ENCODE results near the gene ACTR3.
"Not testable (repeated sequence)": the region's sequence is repeated elsewhere in the genome, so short reads cannot be mapped to it uniquely, and the experiment has no call there.

Gene ACTR3

DNA sequence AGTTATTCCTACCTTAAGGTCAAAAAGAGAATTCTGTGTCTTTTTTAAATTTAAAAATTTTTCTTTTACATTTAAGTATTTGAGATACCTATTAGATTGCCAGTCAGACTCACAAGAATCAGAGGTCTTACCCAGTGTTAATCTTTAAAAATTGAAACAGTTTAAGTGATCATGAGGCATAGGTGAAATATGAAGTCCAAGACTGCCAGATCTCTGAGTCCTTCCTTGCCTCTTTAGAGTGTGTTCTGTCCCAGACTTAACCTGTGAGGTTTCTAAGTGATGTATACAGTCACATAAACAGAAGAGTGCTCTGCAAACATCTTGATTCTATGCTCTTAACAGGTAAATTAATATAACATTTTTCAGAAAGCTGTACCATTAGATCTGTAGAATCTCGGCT is 40.6 kb downstream of the ACTR3 start:
- H3K4me3 ChIP-seq (ENCODE audit: low read depth, low read length) = no peak overlapping the region
- DNase-seq (ENCODE audit: low read depth) = no peak
- TF ChIP-seq, protein P1, sequence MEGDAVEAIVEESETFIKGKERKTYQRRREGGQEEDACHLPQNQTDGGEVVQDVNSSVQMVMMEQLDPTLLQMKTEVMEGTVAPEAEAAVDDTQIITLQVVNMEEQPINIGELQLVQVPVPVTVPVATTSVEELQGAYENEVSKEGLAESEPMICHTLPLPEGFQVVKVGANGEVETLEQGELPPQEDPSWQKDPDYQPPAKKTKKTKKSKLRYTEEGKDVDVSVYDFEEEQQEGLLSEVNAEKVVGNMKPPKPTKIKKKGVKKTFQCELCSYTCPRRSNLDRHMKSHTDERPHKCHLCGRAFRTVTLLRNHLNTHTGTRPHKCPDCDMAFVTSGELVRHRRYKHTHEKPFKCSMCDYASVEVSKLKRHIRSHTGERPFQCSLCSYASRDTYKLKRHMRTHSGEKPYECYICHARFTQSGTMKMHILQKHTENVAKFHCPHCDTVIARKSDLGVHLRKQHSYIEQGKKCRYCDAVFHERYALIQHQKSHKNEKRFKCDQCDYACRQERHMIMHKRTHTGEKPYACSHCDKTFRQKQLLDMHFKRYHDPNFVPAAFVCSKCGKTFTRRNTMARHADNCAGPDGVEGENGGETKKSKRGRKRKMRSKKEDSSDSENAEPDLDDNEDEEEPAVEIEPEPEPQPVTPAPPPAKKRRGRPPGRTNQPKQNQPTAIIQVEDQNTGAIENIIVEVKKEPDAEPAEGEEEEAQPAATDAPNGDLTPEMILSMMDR (IDR thresholded peaks at IDR 0.05; ENCODE audit: control insufficient read depth, extremely low read depth, insufficient read depth) = no peak

DNA sequence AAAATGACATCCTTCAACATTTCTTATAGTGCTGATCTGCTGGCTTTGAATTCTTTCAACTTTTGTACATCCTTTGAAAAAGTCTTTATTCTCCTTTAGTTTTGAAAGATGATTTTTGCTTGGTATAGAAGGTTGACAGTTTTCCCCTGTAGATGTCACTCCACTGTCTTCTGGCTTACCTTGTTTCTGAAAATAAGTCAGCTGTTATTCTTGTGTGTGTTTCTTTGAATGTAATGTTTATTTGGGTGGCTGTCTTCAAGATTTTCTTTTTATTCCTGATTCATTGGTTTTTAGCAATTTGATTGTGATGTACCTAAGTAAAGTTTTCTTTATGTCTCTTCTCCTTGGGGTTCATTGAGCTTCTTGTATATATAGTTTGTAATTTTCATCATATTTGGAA is 47.6 kb downstream of the ACTR3 start:
- no peak for DNase-seq (ENCODE audit: low read depth)
- TF ChIP-seq, protein P1 (IDR thresholded peaks at IDR 0.05; ENCODE audit: control insufficient read depth, extremely low read depth, insufficient read depth) = no peak
- no peak overlapping the region for H3K4me3 ChIP-seq (ENCODE audit: low read depth, low read length)

DNA sequence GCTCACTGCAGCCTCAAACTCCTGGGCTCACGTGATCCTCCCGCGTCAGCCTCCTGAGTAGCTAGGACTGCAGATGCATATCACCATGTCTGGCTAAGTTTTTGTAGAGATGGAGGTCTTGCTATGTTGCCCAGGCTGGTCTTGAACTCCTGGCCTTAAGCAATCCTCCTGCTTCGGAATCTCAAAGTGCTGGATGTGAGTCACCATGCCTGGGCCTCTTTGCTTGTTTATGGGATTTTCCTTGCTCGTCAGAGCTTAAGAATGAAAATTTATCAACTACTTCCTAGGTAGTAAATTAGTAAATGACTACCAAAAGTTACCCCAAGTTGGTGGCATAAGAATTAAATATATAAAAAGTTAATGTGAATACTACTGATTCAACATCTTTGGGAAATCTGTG is 51.0 kb downstream of the ACTR3 start:
- TF ChIP-seq, protein P1 (IDR thresholded peaks at IDR 0.05; ENCODE audit: control insufficient read depth, extremely low read depth, insufficient read depth) = no peak
- no peak for DNase-seq (ENCODE audit: low read depth)
- no peak overlapping the region for H3K4me3 ChIP-seq (ENCODE audit: low read depth, low read length)

DNA sequence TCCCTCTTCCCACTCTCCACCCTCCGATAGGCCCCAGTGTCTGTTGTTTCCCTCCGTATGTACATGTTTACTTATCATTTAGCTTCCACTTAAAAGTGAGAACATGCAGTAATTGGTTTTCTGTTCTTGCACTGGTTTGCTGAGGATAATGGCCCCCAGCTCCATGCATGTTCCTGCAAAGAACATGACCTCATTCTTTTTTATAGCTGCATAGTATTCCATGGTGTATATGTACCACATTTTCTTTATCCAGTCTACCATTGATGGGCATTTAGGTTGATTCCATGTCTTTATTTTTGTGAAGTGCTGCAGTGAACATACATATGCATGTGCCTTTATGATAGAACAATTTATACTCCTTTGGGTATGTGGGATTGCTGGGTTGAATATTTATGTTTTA is 55.9 kb downstream of the ACTR3 start:
- H3K4me3 ChIP-seq (ENCODE audit: low read depth, low read length); DNase-seq (ENCODE audit: low read depth): not testable (repeated sequence)

DNA sequence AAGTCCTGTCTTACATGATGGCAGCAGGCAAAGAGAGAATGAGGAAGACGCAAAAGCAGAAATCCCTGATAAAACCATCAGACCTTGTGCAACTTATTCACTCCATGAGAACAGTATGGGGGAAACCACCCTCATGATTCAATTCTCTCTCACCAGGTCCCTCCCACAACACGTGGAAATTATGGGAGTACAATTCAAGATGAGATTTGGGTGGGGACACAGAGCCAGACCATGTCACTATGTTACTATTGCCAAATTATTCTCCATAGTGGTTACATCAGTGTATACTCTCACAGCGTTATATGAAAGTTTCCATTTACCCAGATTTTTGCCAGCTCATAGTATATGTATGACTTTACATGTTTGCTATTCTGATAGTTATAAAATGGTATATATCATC is 61.0 kb downstream of the ACTR3 start:
- H3K4me3 ChIP-seq (ENCODE audit: low read depth, low read length); DNase-seq (ENCODE audit: low read depth): not testable (repeated sequence)

DNA sequence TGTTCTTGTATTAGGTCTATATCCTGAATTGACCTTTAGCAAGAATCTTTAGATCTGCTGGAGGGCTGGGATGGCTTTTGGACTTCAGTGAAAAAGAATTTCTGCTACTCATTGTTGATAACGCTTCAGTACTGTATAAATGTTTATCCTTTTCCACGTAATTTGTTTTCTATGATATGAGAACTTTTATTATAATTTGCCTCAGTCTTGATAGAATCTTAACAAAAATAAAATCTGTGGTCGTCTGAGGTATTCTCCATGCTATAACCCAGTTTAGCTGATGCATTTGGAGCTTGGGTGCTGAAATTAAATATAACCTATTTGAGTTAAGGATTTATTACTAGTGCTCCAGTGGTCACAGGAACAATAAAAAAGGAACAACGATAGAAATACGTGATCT is 71.1 kb downstream of the ACTR3 start:
- TF ChIP-seq, protein P1 (IDR thresholded peaks at IDR 0.05; ENCODE audit: control insufficient read depth, extremely low read depth, insufficient read depth) = no peak
- no peak overlapping the region for H3K4me3 ChIP-seq (ENCODE audit: low read depth, low read length)
- DNase-seq (ENCODE audit: low read depth) = no peak

DNA sequence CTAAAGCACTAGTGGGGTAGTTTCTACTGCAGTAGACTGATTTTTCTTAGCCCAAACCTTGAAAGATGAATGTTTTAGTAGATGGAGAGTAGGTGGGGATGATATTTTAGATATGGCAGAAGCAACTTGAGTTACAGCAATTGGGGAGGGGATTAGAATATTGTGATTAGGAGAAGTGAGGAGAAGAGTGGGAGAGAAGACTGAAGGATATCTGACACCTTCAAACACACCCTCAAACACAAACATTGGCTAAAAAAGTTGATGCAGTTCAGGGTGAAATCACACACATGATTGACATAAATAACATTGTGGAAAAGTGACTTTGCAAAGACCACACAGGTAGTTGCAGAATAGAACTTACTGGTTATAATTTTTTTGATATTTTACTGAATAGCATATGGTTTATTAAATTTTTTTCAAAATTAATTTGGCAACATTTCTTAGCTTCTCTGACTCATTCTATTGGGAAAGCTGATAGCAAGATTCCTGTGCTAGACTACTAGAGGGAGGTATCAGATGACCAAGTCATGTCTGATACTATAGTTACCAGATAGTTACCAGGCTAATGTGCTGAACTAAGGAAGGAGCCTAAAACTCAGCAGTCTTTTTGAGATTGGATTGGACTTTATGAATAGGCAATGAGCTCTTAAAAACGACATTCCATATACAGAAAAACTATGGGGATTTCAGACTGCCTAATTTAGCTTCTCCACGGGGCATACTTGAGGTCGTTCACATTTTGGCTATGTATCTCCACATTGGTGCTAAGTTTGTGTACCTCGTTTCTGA is 73.0 kb downstream of the ACTR3 start:
- TF ChIP-seq, protein P1 (IDR thresholded peaks at IDR 0.05; ENCODE audit: control insufficient read depth, extremely low read depth, insufficient read depth) = no peak
- DNase-seq (ENCODE audit: low read depth) = no peak
- no peak overlapping the region for H3K4me3 ChIP-seq (ENCODE audit: low read depth, low read length)

DNA sequence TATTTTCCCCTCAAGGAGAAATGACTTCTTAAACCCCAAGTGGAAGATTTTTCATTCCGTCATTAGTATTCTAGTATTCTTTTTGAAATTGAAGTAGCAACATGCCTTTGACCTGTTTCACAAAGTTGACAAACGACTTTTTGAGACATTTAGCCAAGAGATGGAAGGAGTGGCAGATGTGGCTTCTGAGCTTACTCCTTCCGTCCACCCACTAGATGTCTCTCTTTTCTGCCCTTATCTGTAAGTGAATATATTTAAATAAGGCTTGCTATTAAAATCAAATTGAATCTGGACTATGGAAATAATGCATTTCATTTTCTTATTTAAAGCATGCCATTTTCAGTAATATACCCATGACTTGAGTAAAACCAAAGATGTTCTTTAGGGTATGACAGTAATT is 74.1 kb downstream of the ACTR3 start:
- TF ChIP-seq, protein P1 (IDR thresholded peaks at IDR 0.05; ENCODE audit: control insufficient read depth, extremely low read depth, insufficient read depth) = peak; percentile 29; the same call in 1 of the 2 replicates
- no peak overlapping the region for H3K4me3 ChIP-seq (ENCODE audit: low read depth, low read length)
- DNase-seq (ENCODE audit: low read depth) = no peak

All from LNCaP clone FGC (cell line).